ENCODE results near the gene PTPN14.

The PTPN14 gene

DNA sequence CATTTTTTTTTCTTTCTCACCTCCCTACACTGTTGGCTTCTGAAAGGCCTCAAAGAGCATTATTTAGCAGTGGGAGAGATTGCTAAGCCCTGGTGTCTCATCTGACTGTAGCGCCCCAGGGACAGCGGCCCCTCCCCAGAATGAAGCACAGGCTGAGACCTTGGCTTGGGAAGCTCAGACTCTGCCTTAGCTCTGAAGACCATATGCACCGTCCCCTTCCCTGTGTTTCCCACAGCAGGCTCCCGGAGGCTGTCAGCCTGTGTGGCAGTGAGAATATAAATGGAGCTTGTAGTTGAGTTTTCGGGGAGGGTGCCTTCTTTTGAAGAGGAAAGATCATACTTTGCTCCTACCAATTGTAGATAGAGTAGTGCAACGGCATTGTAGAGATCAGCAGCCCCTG lies 245.1 kb downstream of the PTPN14 start (continued):
- TF ChIP-seq ZNF140 (tag by site-specific recombination; IDR thresholded peaks at IDR 0.05) (no peak), SP2 (tag by site-specific recombination; IDR thresholded peaks at IDR 0.05) (no peak), KLF9 (tag by site-specific recombination; IDR thresholded peaks at IDR 0.05; ENCODE audit: low read depth) (no peak)
- TF ChIP-seq, protein P1, sequence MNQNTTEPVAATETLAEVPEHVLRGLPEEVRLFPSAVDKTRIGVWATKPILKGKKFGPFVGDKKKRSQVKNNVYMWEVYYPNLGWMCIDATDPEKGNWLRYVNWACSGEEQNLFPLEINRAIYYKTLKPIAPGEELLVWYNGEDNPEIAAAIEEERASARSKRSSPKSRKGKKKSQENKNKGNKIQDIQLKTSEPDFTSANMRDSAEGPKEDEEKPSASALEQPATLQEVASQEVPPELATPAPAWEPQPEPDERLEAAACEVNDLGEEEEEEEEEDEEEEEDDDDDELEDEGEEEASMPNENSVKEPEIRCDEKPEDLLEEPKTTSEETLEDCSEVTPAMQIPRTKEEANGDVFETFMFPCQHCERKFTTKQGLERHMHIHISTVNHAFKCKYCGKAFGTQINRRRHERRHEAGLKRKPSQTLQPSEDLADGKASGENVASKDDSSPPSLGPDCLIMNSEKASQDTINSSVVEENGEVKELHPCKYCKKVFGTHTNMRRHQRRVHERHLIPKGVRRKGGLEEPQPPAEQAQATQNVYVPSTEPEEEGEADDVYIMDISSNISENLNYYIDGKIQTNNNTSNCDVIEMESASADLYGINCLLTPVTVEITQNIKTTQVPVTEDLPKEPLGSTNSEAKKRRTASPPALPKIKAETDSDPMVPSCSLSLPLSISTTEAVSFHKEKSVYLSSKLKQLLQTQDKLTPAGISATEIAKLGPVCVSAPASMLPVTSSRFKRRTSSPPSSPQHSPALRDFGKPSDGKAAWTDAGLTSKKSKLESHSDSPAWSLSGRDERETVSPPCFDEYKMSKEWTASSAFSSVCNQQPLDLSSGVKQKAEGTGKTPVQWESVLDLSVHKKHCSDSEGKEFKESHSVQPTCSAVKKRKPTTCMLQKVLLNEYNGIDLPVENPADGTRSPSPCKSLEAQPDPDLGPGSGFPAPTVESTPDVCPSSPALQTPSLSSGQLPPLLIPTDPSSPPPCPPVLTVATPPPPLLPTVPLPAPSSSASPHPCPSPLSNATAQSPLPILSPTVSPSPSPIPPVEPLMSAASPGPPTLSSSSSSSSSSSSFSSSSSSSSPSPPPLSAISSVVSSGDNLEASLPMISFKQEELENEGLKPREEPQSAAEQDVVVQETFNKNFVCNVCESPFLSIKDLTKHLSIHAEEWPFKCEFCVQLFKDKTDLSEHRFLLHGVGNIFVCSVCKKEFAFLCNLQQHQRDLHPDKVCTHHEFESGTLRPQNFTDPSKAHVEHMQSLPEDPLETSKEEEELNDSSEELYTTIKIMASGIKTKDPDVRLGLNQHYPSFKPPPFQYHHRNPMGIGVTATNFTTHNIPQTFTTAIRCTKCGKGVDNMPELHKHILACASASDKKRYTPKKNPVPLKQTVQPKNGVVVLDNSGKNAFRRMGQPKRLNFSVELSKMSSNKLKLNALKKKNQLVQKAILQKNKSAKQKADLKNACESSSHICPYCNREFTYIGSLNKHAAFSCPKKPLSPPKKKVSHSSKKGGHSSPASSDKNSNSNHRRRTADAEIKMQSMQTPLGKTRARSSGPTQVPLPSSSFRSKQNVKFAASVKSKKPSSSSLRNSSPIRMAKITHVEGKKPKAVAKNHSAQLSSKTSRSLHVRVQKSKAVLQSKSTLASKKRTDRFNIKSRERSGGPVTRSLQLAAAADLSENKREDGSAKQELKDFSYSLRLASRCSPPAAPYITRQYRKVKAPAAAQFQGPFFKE (tag by site-specific recombination; IDR thresholded peaks at IDR 0.05; ENCODE audit: borderline replicate concordance): no peak
- TF ChIP-seq, protein P2, sequence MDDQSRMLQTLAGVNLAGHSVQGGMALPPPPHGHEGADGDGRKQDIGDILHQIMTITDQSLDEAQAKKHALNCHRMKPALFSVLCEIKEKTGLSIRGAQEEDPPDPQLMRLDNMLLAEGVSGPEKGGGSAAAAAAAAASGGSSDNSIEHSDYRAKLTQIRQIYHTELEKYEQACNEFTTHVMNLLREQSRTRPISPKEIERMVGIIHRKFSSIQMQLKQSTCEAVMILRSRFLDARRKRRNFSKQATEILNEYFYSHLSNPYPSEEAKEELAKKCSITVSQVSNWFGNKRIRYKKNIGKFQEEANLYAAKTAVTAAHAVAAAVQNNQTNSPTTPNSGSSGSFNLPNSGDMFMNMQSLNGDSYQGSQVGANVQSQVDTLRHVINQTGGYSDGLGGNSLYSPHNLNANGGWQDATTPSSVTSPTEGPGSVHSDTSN (CRISPR knock-in tag; IDR thresholded peaks at IDR 0.05): no peak

DNA sequence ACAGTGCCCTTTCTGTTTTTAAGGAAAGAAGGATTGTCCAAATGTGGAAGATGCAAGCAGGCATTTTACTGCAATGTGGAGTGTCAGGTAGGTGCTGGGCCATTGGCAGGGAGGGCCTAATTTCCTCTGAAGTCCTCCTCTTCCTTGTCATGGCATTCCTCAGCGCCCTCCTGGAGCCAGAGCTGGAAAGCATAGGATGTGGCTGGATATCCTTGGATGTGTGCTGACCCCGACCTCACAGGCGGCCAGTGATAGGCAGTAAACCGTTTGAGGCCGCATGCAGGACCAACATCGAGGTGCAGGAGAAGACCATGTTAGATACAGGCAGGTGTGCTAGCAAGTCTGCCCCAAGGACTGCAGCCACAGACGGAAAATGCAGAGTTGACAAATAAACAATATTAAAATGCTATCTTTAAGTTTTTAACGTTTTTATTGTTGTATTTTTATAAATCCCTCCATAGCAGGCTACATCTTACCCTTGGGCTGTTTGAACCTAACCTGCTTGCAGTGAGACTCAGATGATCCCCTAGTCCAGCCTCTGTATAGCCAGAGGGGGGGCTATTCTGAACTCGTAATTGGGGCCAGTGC lies 246.1 kb downstream of the PTPN14 start:
- H3K4me3 ChIP-seq (ENCODE audit: low read depth, low read length): no peak overlapping the region
- no peak overlapping the region for H3K27ac ChIP-seq (ENCODE audit: extremely low read depth, low read depth, low read length)
- CTCF ChIA-PET: interaction anchor here (2.3 to 3.2 kb wide), 2 partner anchors 44 kb away, joined by 7 to 19 read pairs; no protein-coding TSS in a partner anchor
- POLR2A ChIA-PET: interaction anchor here (1.2 kb wide), 1 partner anchor 11 kb away, joined by 3 read pairs; no protein-coding TSS in a partner anchor
- H3K9me3 ChIP-seq (ENCODE audit: control insufficient read depth, insufficient read depth, low read depth, low read length): no peaks in the 10 kb centered on the region
- no peaks in the 10 kb centered on the region for H3K36me3 ChIP-seq (ENCODE audit: control insufficient read depth in 2 of 2, insufficient read depth in 1 of 2, low read length in 2 of 2)
- no peaks in the 10 kb centered on the region for H3K4me1 ChIP-seq (ENCODE audit: control insufficient read depth, insufficient read depth, low read length)
- TF ChIP-seq ZIC2 (tag by site-specific recombination; IDR thresholded peaks at IDR 0.05) (no peak), IKZF3 (tag by site-specific recombination; IDR thresholded peaks at IDR 0.05) (no peak), ZNF830 (tag by site-specific recombination; IDR thresholded peaks at IDR 0.05; ENCODE audit: low read depth) (no peak), ZNF121 (tag by site-specific recombination; IDR thresholded peaks at IDR 0.05) (no peak), ZNF19 (tag by site-specific recombination; IDR thresholded peaks at IDR 0.05; ENCODE audit: low read depth) (no peak), ZNF514 (tag by site-specific recombination; IDR thresholded peaks at IDR 0.05) (no peak), ZNF660 (tag by site-specific recombination; IDR thresholded peaks at IDR 0.05) (no peak), ZNF843 (tag by site-specific recombination; IDR thresholded peaks at IDR 0.05) (no peak), YY2 (tag by site-specific recombination; IDR thresholded peaks at IDR 0.05) (no peak), ZNF529 (tag by site-specific recombination; IDR thresholded peaks at IDR 0.05; ENCODE audit: insufficient replicate concordance) (no peak), MEIS1 (CRISPR knock-in tag; IDR thresholded peaks at IDR 0.05; ENCODE audit: borderline replicate concordance) (no peak), GLIS1 (tag by site-specific recombination; IDR thresholded peaks at IDR 0.05) (no peak), SCRT2 (tag by site-specific recombination; IDR thresholded peaks at IDR 0.05) (no peak), ZNF391 (tag by site-specific recombination; IDR thresholded peaks at IDR 0.05; ENCODE audit: borderline replicate concordance, low read depth) (no peak)
- TF ChIP-seq, protein P2 (CRISPR knock-in tag; IDR thresholded peaks at IDR 0.05): no peak
- TF ChIP-seq, protein P3, sequence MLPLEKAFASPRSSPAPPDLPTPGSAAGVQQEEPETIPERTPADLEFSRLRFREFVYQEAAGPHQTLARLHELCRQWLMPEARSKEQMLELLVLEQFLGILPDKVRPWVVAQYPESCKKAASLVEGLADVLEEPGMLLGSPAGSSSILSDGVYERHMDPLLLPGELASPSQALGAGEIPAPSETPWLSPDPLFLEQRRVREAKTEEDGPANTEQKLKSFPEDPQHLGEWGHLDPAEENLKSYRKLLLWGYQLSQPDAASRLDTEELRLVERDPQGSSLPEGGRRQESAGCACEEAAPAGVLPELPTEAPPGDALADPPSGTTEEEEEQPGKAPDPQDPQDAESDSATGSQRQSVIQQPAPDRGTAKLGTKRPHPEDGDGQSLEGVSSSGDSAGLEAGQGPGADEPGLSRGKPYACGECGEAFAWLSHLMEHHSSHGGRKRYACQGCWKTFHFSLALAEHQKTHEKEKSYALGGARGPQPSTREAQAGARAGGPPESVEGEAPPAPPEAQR (tag by site-specific recombination; IDR thresholded peaks at IDR 0.05): no peak
- TF ChIP-seq, protein P4, sequence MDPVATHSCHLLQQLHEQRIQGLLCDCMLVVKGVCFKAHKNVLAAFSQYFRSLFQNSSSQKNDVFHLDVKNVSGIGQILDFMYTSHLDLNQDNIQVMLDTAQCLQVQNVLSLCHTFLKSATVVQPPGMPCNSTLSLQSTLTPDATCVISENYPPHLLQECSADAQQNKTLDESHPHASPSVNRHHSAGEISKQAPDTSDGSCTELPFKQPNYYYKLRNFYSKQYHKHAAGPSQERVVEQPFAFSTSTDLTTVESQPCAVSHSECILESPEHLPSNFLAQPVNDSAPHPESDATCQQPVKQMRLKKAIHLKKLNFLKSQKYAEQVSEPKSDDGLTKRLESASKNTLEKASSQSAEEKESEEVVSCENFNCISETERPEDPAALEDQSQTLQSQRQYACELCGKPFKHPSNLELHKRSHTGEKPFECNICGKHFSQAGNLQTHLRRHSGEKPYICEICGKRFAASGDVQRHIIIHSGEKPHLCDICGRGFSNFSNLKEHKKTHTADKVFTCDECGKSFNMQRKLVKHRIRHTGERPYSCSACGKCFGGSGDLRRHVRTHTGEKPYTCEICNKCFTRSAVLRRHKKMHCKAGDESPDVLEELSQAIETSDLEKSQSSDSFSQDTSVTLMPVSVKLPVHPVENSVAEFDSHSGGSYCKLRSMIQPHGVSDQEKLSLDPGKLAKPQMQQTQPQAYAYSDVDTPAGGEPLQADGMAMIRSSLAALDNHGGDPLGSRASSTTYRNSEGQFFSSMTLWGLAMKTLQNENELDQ (tag by site-specific recombination; IDR thresholded peaks at IDR 0.05; ENCODE audit: low read depth): no peak
- TF ChIP-seq, protein P5, sequence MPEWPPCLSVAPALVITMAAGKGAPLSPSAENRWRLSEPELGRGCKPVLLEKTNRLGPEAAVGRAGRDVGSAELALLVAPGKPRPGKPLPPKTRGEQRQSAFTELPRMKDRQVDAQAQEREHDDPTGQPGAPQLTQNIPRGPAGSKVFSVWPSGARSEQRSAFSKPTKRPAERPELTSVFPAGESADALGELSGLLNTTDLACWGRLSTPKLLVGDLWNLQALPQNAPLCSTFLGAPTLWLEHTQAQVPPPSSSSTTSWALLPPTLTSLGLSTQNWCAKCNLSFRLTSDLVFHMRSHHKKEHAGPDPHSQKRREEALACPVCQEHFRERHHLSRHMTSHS (tag by site-specific recombination; IDR thresholded peaks at IDR 0.05): no peak

All from HEK293 (cell line).